A673 (cell line): ENCODE data around the gene S100A11. TPM values are rescaled to one million over a fixed set of nuclear protein-coding genes. Genes with fewer than 3 reads are reported as not detected.

Experiments
- BruUV-seq: library from RNA; stranded (reverse); fragments of 400-500 nt; replicated peaks from 2 replicates; lab custom pipeline; 2021; lab: Mats Ljungman, UMichigan
- CTCF ChIA-PET: fragments of 300-600 bp; sonication (Branson Sonifier 250); formaldehyde crosslinking; loops from one replicate; lab custom pipeline; 2022; ENCODE audit warnings: antibody characterized with exemption; lab: Charles Lee
- POLR2A ChIA-PET: fragments of 300-600 bp; sonication (Branson Sonifier 250); formaldehyde crosslinking; loops from one replicate; lab custom pipeline; 2022; ENCODE audit warnings: antibody characterized with exemption; ENCODE audit not compliant: low non-redundant PET; lab: Charles Lee
- DNase-seq: peaks from one replicate; pipeline ENCODE4 v3.0.0-alpha.2; 2015; ENCODE audit warnings: low spot score
- H3K27ac ChIP-seq: fragments of 200-600 bp; sonication (generic); 2 replicates; pipeline ENCODE4 v1.5.1; 2016; ENCODE audit warnings: mixed run types, low read depth, mild to moderate bottlenecking, mixed read lengths, antibody characterized with exemption, low read length; ENCODE audit not compliant: poor library complexity, severe bottlenecking
- H3K27me3 ChIP-seq: fragments of 200-600 bp; sonication (generic); replicated peaks from 2 replicates; pipeline ENCODE4 v1.6.1; 2017; ENCODE audit warnings: mixed run types, low read depth, mild to moderate bottlenecking, mixed read lengths, antibody characterized with exemption, low read length; ENCODE audit not compliant: insufficient read depth, poor library complexity
- H3K36me3 ChIP-seq: fragments of 200-600 bp; sonication (generic); 2 replicates; pipeline ENCODE4 v1.6.1; 2016; ENCODE audit warnings: mixed run types, mild to moderate bottlenecking, mixed read lengths, antibody characterized with exemption, low read length; ENCODE audit not compliant: insufficient read depth, poor library complexity, severe bottlenecking
- H3K4me1 ChIP-seq: fragments of 200-600 bp; sonication (generic); 2 replicates; pipeline ENCODE4 v1.6.1; 2017; ENCODE audit warnings: mixed run types, mild to moderate bottlenecking, mixed read lengths, antibody characterized with exemption, low read length; ENCODE audit not compliant: insufficient read depth, poor library complexity, severe bottlenecking
- H3K4me3 ChIP-seq: fragments of 200-600 bp; sonication (generic); 2 replicates; pipeline ENCODE4 v1.5.1; 2016; ENCODE audit warnings: low read depth, mixed run types, mild to moderate bottlenecking, mixed read lengths, low read length; ENCODE audit not compliant: poor library complexity, severe bottlenecking
- H3K9me3 ChIP-seq: fragments of 200-600 bp; sonication (generic); 2 replicates; pipeline ENCODE4 v1.6.1; 2016; ENCODE audit warnings: mixed run types, low read depth, mild to moderate bottlenecking, mixed read lengths, antibody characterized with exemption, low read length; ENCODE audit not compliant: poor library complexity, severe bottlenecking
- EZH2 ChIP-seq: fragments of 200-600 bp; sonication (generic); IDR thresholded peaks from 2 replicates; pipeline ENCODE4 v1.6.1; 2017; ENCODE audit warnings: borderline replicate concordance, low read depth, mild to moderate bottlenecking, mixed read lengths, antibody characterized with exemption, low read length; ENCODE audit not compliant: poor library complexity, severe bottlenecking
- intact Hi-C: fragments of 100-400 bp; cut with micrococcal nuclease; formaldehyde crosslinking; loops from one replicate; pipeline ENCODE4 v1.10.0; 2022; ENCODE audit not compliant: unreplicated experiment
- total RNA-seq: library from RNA; stranded (reverse); gene quantifications from 2 replicates; pipeline ENCODE4 v1.2.3, GENCODE V29; 2021
- TF ChIP-seq, protein P1 (sequence below): fragments of 300-800, 200-600 bp; sonication (generic); conservative IDR thresholded peaks from 2 replicates; pipeline ENCODE4 v1.5.1; 2017; ENCODE audit warnings: low read depth, mild to moderate bottlenecking, antibody characterized with exemption, low read length, moderate library complexity, mixed read lengths

S100A11 gene
- total RNA-seq, 1 experiment from 2014 or later, result 151 TPM

DNA sequence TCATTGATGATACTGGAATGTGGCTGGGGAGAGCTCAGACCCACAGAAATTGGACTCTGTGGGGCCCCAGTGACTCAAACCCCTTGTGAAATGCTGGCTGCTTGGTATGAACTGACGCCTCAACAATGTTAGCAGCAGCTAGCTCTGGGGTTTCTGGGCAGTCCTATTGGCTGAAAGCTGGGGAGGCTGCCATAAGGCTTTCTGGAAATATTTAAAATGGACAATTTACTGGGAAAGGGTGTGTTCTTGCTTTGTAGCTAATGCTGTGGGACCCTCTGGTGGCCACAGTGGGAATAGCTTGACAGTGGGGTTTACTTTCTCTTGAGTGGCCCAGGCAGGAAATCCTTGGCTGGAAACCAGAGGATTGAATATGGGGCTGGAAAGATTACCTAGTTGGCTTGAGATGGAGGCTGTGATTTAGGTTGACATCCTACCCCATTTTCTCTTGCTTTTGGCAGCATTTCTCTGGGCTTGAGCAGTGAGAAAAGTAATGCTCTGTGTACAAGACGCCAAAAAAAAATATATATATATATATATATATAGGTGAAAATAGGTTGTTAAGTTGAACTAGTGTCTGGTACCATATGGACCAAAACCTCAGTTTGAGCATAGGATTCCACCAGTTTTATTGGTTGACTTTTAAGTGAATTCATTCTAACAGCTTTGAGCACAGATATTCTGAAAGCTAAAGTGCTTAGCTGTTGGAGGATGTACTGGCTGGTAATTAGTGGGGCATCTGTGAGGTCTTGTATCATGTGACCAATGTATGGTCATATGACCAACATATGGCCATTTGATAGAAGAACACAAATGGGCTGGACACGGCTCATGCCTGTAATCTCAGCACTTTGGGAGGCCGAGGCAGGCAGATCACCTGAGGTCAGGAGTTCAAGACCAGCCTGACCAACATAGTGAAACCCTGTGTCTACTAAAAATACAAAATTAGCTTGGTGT is 34.9 kb downstream of the S100A11 start:
- CTCF ChIA-PET, result interaction anchor here (0.6 to 3.7 kb wide), 21 partner anchors 11 to 1815 kb away, joined by 3 to 25 read pairs (median 4); no protein-coding TSS in a partner anchor
- TF ChIP-seq, protein P1, sequence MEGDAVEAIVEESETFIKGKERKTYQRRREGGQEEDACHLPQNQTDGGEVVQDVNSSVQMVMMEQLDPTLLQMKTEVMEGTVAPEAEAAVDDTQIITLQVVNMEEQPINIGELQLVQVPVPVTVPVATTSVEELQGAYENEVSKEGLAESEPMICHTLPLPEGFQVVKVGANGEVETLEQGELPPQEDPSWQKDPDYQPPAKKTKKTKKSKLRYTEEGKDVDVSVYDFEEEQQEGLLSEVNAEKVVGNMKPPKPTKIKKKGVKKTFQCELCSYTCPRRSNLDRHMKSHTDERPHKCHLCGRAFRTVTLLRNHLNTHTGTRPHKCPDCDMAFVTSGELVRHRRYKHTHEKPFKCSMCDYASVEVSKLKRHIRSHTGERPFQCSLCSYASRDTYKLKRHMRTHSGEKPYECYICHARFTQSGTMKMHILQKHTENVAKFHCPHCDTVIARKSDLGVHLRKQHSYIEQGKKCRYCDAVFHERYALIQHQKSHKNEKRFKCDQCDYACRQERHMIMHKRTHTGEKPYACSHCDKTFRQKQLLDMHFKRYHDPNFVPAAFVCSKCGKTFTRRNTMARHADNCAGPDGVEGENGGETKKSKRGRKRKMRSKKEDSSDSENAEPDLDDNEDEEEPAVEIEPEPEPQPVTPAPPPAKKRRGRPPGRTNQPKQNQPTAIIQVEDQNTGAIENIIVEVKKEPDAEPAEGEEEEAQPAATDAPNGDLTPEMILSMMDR, result peak; percentile 92
- TF ChIP-seq EZH2, result no peak
- intact Hi-C loops, result loop anchor here (1.0 kb wide), 2 partner anchors 68 to 113 kb away; no protein-coding TSS in a partner anchor
- peak; percentile 90 for DNase-seq
- Histone ChIP-seq H3K4me1 (no peaks in the 10 kb centered on the region), H3K9me3 (no peaks in the 10 kb centered on the region), H3K27ac (no peak overlapping the region), H3K36me3 (no peaks in the 10 kb centered on the region), H3K27me3 (peaks cover 33% of the 10 kb centered on the region), H3K4me3 (no peak overlapping the region)
- no TSS peak for BruUV-seq
- POLR2A ChIA-PET, result no interaction called here

DNA sequence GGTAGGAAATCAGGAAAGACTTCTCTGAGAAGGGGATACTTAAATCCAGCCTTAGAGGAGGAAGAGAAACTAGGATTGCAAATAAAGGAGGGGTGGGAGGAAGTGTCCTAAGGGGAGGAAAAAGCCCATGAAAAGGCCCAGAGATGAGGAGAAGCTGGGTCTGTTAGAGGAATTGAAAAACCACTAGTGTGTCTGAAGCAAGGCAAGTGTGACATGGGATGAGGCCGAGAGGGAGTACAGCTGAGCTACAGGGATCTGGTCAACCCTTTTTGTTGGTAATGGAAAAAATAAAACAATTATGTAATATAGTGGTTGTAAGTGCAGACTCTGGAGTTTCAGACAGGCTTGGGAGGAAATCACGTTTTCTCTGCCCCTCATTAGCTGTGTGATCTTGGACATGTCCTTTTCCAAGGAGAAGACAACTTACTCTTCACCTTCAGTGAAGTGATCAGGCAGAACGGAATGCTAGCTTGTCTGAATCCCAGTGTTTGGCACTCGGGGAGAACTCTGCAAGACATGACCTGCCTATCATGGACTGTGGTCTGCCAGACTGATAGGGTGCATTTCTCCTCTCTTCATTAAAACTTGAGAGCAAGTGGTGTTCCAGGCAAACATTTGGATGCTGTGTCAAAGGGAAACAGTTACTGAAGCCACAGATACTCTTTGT is 35.7 kb downstream of the S100A11 start:
- intact Hi-C loops, result loop anchor here (1.0 kb wide), 2 partner anchors 67 to 112 kb away; no protein-coding TSS in a partner anchor
- DNase-seq, result no peak
- H3K4me3 ChIP-seq, result no peak overlapping the region
- H3K36me3 ChIP-seq, result no peaks in the 10 kb centered on the region
- no peak for TF ChIP-seq EZH2
- TF ChIP-seq, protein P1, result no peak
- no peaks in the 10 kb centered on the region for H3K4me1 ChIP-seq
- BruUV-seq, result no TSS peak
- ChIA-PET POLR2A (no interaction called here), CTCF (interaction anchor here (0.6 to 3.7 kb wide), 19 partner anchors 12 to 1814 kb away, joined by 3 to 25 read pairs (median 4); no protein-coding TSS in a partner anchor)
- no peak overlapping the region for H3K27ac ChIP-seq
- no peaks in the 10 kb centered on the region for H3K9me3 ChIP-seq
- H3K27me3 ChIP-seq, result peaks cover 31% of the 10 kb centered on the region

DNA sequence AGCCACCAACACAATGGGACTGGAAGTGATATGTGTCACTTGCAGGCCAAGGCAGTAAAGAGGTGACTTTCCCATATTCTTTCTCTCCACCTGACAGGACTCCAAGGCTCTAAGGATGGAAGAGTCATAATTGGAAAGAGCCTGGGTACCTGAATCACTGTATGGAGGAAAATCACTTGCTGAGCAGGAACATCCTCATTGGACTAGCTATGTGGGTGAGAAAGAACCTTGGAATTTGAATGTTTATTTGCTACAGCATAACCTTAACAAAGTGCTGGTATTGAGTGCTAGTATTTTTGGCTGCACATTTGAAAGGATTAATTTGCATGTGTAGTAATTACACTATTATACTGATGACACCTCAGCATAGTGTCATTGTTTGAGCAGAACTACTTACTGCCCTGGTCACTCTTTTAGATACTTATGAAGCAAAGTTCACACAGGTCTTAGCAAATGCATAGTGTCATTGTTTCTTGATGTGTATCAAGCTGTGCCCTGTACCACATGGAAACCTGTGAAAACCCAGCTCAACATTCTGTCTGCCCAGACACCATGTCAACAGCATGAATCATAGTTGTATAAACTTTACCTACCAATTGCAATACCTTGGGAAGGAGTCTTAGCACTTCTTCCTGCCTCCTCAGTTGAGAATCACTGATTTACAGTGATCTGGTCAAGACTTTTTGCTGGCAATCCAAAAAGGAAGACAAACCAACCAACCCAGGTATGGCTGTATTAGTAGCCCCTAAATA is 38.0 kb downstream of the S100A11 start:
- intact Hi-C loops, result no loop called here
- no peak overlapping the region for H3K4me3 ChIP-seq
- CTCF ChIA-PET, result interaction anchor here (3.7 kb wide), 1 partner anchor 31 kb away, joined by 25 read pairs; no protein-coding TSS in a partner anchor
- TF ChIP-seq, protein P1, result no peak
- no peak for TF ChIP-seq EZH2
- H3K4me1 ChIP-seq, result peaks cover 6% of the 10 kb centered on the region
- DNase-seq, result no peak
- H3K9me3 ChIP-seq, result no peaks in the 10 kb centered on the region
- peaks cover 10% of the 10 kb centered on the region for H3K27me3 ChIP-seq
- no peaks in the 10 kb centered on the region for H3K36me3 ChIP-seq
- POLR2A ChIA-PET, result no interaction called here
- BruUV-seq, result no TSS peak
- no peak overlapping the region for H3K27ac ChIP-seq
